ENCODE results near the gene RRP1. TPM values are rescaled to one million over a fixed set of nuclear protein-coding genes. Genes with fewer than 3 reads are reported as not detected.

Gene RRP1
- total and polyA plus RNA-seq, 2 of the 13 experiments (the other 11 are each of a cell fraction or from before 2014, with no cell fraction given): 20.1 to 35.1 TPM

GRCh38 chr21:43762303-43763128 lies 26.9 kb upstream of the RRP1 start:
- DNase-seq (ENCODE audit: low spot score): no peak

GRCh38 chr21:43763901-43764523 lies 25.4 kb upstream of the RRP1 start:
- ChIA-PET CTCF (ENCODE audit: low intra/inter-chr PET ratio, low total read pairs) (no interaction called here), POLR2A (no interaction called here)
- Histone ChIP-seq H3K27me3 (ENCODE audit: control insufficient read depth in 1 of 2, insufficient read depth in 2 of 2, low read length in 2 of 2) (no peaks in the 10 kb centered on the region), H4K20me1 (ENCODE audit: insufficient read depth, low read length) (no peaks in the 10 kb centered on the region), H3K4me2 (ENCODE audit: low read depth, low read length) (no peak overlapping the region), H3K4me1 (ENCODE audit: insufficient read depth, low read length) (peaks cover 24% of the 10 kb centered on the region), H3K79me2 (ENCODE audit: insufficient read depth, low read length) (no peaks in the 10 kb centered on the region), H3K4me3 (replicated peaks in 1 of 3; ENCODE audit: insufficient read depth in 1 of 3, low read depth in 2 of 3, low read length in 3 of 3) (no peak overlapping the region), H3K9me3 (ENCODE audit: low read length) (no peaks in the 10 kb centered on the region), H3K36me3 (replicated peaks in 1 of 2; ENCODE audit: control insufficient read depth in 1 of 2, insufficient read depth in 2 of 2, low read length in 2 of 2) (peaks cover 3 to 7% of the 10 kb centered on the region in 2 experiments; a peak in 4 of 5 replicates), H3K27ac (ENCODE audit: extremely low read length, insufficient read depth, low read length) (no peak overlapping the region), H2AFZ (ENCODE audit: low read length) (no peak overlapping the region), H3K9ac (ENCODE audit: insufficient read depth, low read depth, low read length) (no peak overlapping the region)
- ATAC-seq (no peak), DNase-seq (ENCODE audit: low spot score) (no peak), FAIRE-seq (no peak)
- BruUV-seq (replicated peaks): no TSS peak
- no peak for TF ChIP-seq FOXA1 (IDR thresholded peaks at IDR 0.05)
- no peak for TF ChIP-seq FOXA1 (CRISPR knock-in tag; IDR thresholded peaks at IDR 0.05)
- no peak for TF ChIP-seq KLF12 (CRISPR knock-in tag; IDR thresholded peaks at IDR 0.05; ENCODE audit: borderline replicate concordance)
- TF ChIP-seq AKAP8 (CRISPR knock-in tag; IDR thresholded peaks at IDR 0.05): peak; percentile 51; the same call in 1 of the 2 replicates
- TF ChIP-seq PRDM10 (CRISPR knock-in tag; IDR thresholded peaks at IDR 0.05; ENCODE audit: low read depth): no peak
- peak; percentile 55 for TF ChIP-seq AGO2 (optimal IDR thresholded peaks at IDR 0.05; ENCODE audit: low read depth, low read length)
- TF ChIP-seq ZSCAN20 (CRISPR knock-in tag; IDR thresholded peaks at IDR 0.05; ENCODE audit: borderline replicate concordance): no peak
- in situ Hi-C loops (cut with HindIII; ENCODE audit: extremely low pct_ligation_motif_present, low pct_unique_long_range_greater_than_20kb): no loop called here
- 96% methylated on average over 7 of the region's 10 CpGs for WGBS (ENCODE audit: low lambda C conversion rate)
- intact Hi-C loops (cut with micrococcal nuclease; ENCODE audit: unreplicated experiment): no loop called here

More at GRCh38 chr21:43762303-43763128, 26.9 kb upstream of the RRP1 start:
- H3K4me3 ChIP-seq (replicated peaks in 1 of 3; ENCODE audit: insufficient read depth in 1 of 3, low read depth in 2 of 3, low read length in 3 of 3): no peak overlapping the region
- H2AFZ ChIP-seq (ENCODE audit: low read length): no peak overlapping the region
- BruUV-seq (replicated peaks): no TSS peak
- POLR2A ChIA-PET: no interaction called here
- H3K79me2 ChIP-seq (ENCODE audit: insufficient read depth, low read length): no peaks in the 10 kb centered on the region
- H4K20me1 ChIP-seq (ENCODE audit: insufficient read depth, low read length): no peaks in the 10 kb centered on the region
- in situ Hi-C loops (cut with HindIII; ENCODE audit: extremely low pct_ligation_motif_present, low pct_unique_long_range_greater_than_20kb): no loop called here
- H3K27ac ChIP-seq (ENCODE audit: extremely low read length, insufficient read depth, low read length): no peak overlapping the region
- 96% methylated on average over 10 of the region's 15 CpGs for WGBS (ENCODE audit: low lambda C conversion rate)
- FAIRE-seq (no peak), ATAC-seq (no peak)
- TF ChIP-seq AKAP8 (CRISPR knock-in tag; IDR thresholded peaks at IDR 0.05): 0 out of 2 replicates have a peak, but pooled peaks have one; percentile 9
- TF ChIP-seq AGO2 (optimal IDR thresholded peaks at IDR 0.05; ENCODE audit: low read depth, low read length): peak; percentile 27
- TF ChIP-seq PAX8 (CRISPR knock-in tag; IDR thresholded peaks at IDR 0.05; ENCODE audit: borderline replicate concordance): no peak
- TF ChIP-seq POLR2A (IDR thresholded peaks at IDR 0.05; ENCODE audit: insufficient read depth in 1 of 2, low read depth in 2 of 2, low read length in 2 of 2): peak in 1 of 2 experiments; percentile 13; a peak in 1 of 4 replicates
- no peaks in the 10 kb centered on the region for H3K27me3 ChIP-seq (ENCODE audit: control insufficient read depth in 1 of 2, insufficient read depth in 2 of 2, low read length in 2 of 2)
- peaks cover 3 to 11% of the 10 kb centered on the region in 2 experiments; a peak in 4 of 5 replicates for H3K36me3 ChIP-seq (replicated peaks in 1 of 2; ENCODE audit: control insufficient read depth in 1 of 2, insufficient read depth in 2 of 2, low read length in 2 of 2)
- H3K4me1 ChIP-seq (ENCODE audit: insufficient read depth, low read length): peaks cover 11% of the 10 kb centered on the region
- H3K9ac ChIP-seq (ENCODE audit: insufficient read depth, low read depth, low read length): no peak overlapping the region
- H3K4me2 ChIP-seq (ENCODE audit: low read depth, low read length): no peak overlapping the region
- no peaks in the 10 kb centered on the region for H3K9me3 ChIP-seq (ENCODE audit: low read length)
- intact Hi-C loops (cut with micrococcal nuclease; ENCODE audit: unreplicated experiment): no loop called here
- CTCF ChIA-PET (ENCODE audit: low intra/inter-chr PET ratio, low total read pairs): no interaction called here
